Skeletal muscle tissue (tissue), 4 donors: ENCODE results near the gene ABCA7. TPM values are rescaled to one million over a fixed set of nuclear protein-coding genes. Genes with fewer than 3 reads are reported as not detected.
A peak's percentile ranks its signal among the peaks of the same experiment; 100 is the strongest.

Experiments used
- H3K27ac ChIP-seq: one replicate; pipeline ENCODE4 v1.7.0; 2013; ENCODE audit warnings: mild to moderate bottlenecking, low read depth, low read length, inconsistent platforms
- H3K27me3 ChIP-seq, 3 donors: one replicate each; pipeline ENCODE4 v1.7.0; 2013; ENCODE audit warnings: low read length in 3 of 3; ENCODE audit not compliant: control insufficient read depth in 3 of 3, insufficient read depth in 3 of 3
- H3K36me3 ChIP-seq, 3 donors: one replicate each; pipeline ENCODE4 v1.7.0; 2013; ENCODE audit warnings: low read length in 3 of 3; ENCODE audit not compliant: control insufficient read depth in 3 of 3, insufficient read depth in 3 of 3
- H3K4me1 ChIP-seq, 3 donors: one replicate each; pipeline ENCODE4 v1.7.0; 2013; ENCODE audit warnings: low read length in 3 of 3, mild to moderate bottlenecking in 3 of 3; ENCODE audit not compliant: control insufficient read depth in 3 of 3, insufficient read depth in 3 of 3
- H3K4me3 ChIP-seq, 3 donors: one replicate each; pipeline ENCODE4 v1.7.0; 2013; ENCODE audit warnings: low read length in 3 of 3
- H3K9ac ChIP-seq, 3 donors: one replicate each; pipeline ENCODE4 v1.7.0; 2013; ENCODE audit warnings: low read length in 3 of 3, mild to moderate bottlenecking in 3 of 3, moderate library complexity in 2 of 3, low read depth in 1 of 3
- H3K9me3 ChIP-seq, 3 donors: one replicate each; pipeline ENCODE4 v1.7.0; 2013; ENCODE audit warnings: low read length in 3 of 3; ENCODE audit not compliant: control insufficient read depth in 3 of 3
- total RNA-seq: library from RNA; depleted of rRNA; stranded (reverse); fragments of >200 nt; gene quantifications from one replicate; pipeline ENCODE4 v1.2.3, GENCODE V29; 2014
- donor health status: Osteomylitis.

ABCA7 gene
- total RNA-seq, 1 donor from 2014 or later, result 6.8 TPM

- Histone ChIP-seq H3K4me3 (no peak overlapping the region), H3K9ac (no peak overlapping the region), H3K9me3 (no peaks in the 10 kb centered on the region), H3K27me3 (no peaks in the 10 kb centered on the region), H3K4me1 (peaks cover 19 to 33% (median 25%) of the 10 kb centered on the region in 3 donors), H3K36me3 (peaks cover 22 to 27% (median 26%) of the 10 kb centered on the region in 3 donors), H3K27ac (no peak overlapping the region)
These were observed 51.8 kb downstream of the ABCA7 start for GRCh38 chr19:1091544-1092175.

DNA sequence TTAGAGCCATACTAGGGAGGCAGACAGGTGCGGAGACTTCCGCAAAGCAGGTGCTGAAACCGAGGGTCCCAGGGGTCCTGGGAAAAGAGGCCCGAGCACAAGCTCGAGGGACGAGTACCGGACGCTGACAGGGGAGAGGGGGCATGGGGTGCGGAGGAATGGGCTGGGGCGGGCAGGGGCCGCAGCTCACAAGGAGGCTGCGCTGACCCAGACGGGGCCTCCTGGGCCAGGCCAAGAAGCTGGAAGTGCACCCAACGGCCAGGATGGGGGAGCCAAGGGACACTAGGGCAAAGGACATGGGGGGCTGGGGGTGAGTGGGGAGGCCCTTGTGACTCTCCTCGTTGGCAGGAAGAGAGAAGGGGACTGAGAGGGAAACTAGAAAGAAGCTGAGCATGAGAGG, 53.4 kb downstream of the ABCA7 start:
- Histone ChIP-seq H3K4me1 (peaks cover 19 to 35% (median 22%) of the 10 kb centered on the region in 3 donors), H3K36me3 (peaks cover 16 to 26% (median 23%) of the 10 kb centered on the region in 3 donors), H3K4me3 (no peak overlapping the region)

GRCh38 chr19:1093811-1094553, 54.1 kb downstream of the ABCA7 start:
- Histone ChIP-seq H3K27me3 (no peaks in the 10 kb centered on the region), H3K36me3 (peaks cover 14 to 20% (median 16%) of the 10 kb centered on the region in 3 donors), H3K9me3 (no peaks in the 10 kb centered on the region), H3K9ac (peak overlapping the region; percentile 85 to 91 (median 91)), H3K27ac (no peak overlapping the region), H3K4me3 (peak overlapping the region; percentile 83 to 87 (median 87)), H3K4me1 (peaks cover 25 to 35% (median 28%) of the 10 kb centered on the region in 3 donors)

More for the DNA sequence above, 53.4 kb downstream of the ABCA7 start:
- no peaks in the 10 kb centered on the region for H3K27me3 ChIP-seq
- H3K27ac ChIP-seq, result no peak overlapping the region
- peak overlapping the region in 1 of 3 donors; percentile 91 for H3K9ac ChIP-seq
- no peaks in the 10 kb centered on the region for H3K9me3 ChIP-seq

GRCh38 chr19:1094655-1094977, 54.7 kb downstream of the ABCA7 start:
- Histone ChIP-seq H3K4me1 (peaks cover 28 to 36% (median 28%) of the 10 kb centered on the region in 3 donors), H3K27me3 (no peaks in the 10 kb centered on the region), H3K36me3 (peaks cover 14 to 15% (median 15%) of the 10 kb centered on the region in 3 donors), H3K27ac (peak overlapping the region; percentile 58), H3K9ac (peak overlapping the region; percentile 85 to 91 (median 91)), H3K9me3 (no peaks in the 10 kb centered on the region), H3K4me3 (peak overlapping the region; percentile 83 to 87 (median 87))

DNA sequence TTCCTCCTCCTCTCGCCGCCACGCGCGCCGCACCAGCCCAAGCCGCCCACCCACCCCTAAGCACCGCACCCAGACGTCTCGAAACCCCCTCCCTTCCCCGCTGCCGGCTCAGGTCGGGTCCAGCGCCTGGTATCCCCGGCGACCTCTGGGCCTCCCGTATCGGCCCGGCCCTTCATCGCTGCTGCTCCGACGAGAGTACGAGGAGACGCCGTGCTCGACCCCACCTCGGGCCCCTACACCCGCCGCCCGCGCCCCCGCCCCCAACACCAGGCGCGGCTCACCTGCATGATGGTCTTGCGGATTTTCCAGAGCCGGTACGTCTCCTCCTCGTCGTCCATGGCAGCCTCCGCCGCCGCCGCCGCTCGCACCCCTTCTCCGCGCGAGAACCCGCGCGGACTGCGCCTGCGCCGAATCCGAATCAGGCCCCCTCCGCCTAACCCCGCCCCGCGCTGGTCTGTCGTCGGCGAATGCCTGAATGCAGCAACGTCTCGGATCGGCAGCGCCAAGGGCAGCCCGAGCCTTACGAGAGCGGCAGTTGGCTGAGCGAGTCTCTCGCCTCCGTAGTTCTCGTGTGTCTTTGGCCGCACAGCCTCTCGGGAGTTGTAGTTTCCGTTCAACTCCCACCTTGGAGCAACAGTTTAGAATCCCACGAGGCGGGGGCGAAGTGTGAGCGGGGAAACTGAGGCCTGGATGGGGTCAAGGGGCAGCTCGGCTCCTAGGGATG, 55.2 kb downstream of the ABCA7 start, which contains the start of gene POLR2E:
Gene POLR2E (minus strand): TSS at position 398 of the 724 bp plus-strand sequence. CDS start 60 bp downstream, at position 338.
- H3K4me3 ChIP-seq, result peak within 1 kb of the TSS; percentile 83 to 87 (median 87)
- peak within 1 kb of the TSS; percentile 58 for H3K27ac ChIP-seq
- H3K36me3 ChIP-seq, result peaks cover 14 to 15% (median 15%) of the 10 kb centered on the region in 3 donors
- peak within 1 kb of the TSS; percentile 85 to 91 (median 91) for H3K9ac ChIP-seq
- no peaks in the 10 kb centered on the region for H3K9me3 ChIP-seq
- H3K27me3 ChIP-seq, result no peaks in the 10 kb centered on the region
- peaks cover 28 to 39% (median 31%) of the 10 kb centered on the region in 3 donors for H3K4me1 ChIP-seq

GRCh38 chr19:1097810-1098176, 57.9 kb downstream of the ABCA7 start:
- H3K27me3 ChIP-seq, result no peaks in the 10 kb centered on the region
- H3K27ac ChIP-seq, result peak overlapping the region; percentile 25
- H3K9ac ChIP-seq, result peak overlapping the region in 1 of 3 donors; percentile 10
- no peaks in the 10 kb centered on the region for H3K9me3 ChIP-seq
- no peak overlapping the region for H3K4me3 ChIP-seq
- peaks cover 3% of the 10 kb centered on the region in 3 donors for H3K36me3 ChIP-seq
- H3K4me1 ChIP-seq, result peaks cover 43 to 57% (median 45%) of the 10 kb centered on the region in 3 donors

GRCh38 chr19:1098177-1099051, 58.5 kb downstream of the ABCA7 start:
- Histone ChIP-seq H3K4me1 (peaks cover 48 to 62% (median 50%) of the 10 kb centered on the region in 3 donors), H3K4me3 (no peak overlapping the region), H3K36me3 (peaks cover 3% of the 10 kb centered on the region in 3 donors), H3K9ac (peak overlapping the region in 1 of 3 donors; percentile 10), H3K27me3 (no peaks in the 10 kb centered on the region), H3K9me3 (no peaks in the 10 kb centered on the region), H3K27ac (peak overlapping the region; percentile 58)

DNA sequence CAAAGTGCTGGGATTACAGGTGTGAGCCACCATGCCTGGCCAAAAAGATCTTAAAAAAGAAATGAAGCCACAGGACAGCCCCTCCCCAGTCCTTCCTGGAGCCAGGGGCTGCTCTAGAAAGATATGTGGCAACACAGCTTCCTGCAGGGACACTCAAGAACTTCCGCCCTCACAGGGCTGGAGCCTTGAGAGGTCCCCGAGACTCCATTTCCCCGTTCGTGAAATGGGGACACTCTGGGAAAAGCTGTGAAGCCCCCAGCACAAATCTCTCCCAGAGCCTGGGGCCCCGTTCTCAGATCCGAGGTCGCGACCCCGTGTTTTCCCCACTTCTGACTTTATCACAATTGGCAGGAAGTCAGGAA, 61.4 kb downstream of the ABCA7 start:
- Histone ChIP-seq H3K27me3 (no peaks in the 10 kb centered on the region), H3K9ac (peak overlapping the region in 2 of 3 donors; percentile 45 to 68), H3K4me3 (peak overlapping the region in 2 of 3 donors; percentile 41 to 60), H3K36me3 (peaks cover 2 to 4% (median 3%) of the 10 kb centered on the region in 3 donors), H3K9me3 (no peaks in the 10 kb centered on the region), H3K27ac (peak overlapping the region; percentile 98), H3K4me1 (peaks cover 41 to 60% (median 44%) of the 10 kb centered on the region in 3 donors)
